Panc1 (cell line): ENCODE data around the gene MACROD1.

Experiments used
- CTCF ChIP-seq: fragments of 450-650 bp; IDR thresholded peaks from 2 replicates; pipeline ENCODE4 v1.5.1; 2017; ENCODE audit warnings: mild to moderate bottlenecking
- POLR2AphosphoS5 ChIP-seq: IDR thresholded peaks from 2 replicates; pipeline ENCODE4 v1.6.1; 2012; ENCODE audit warnings: mild to moderate bottlenecking, low read depth, low read length, moderate library complexity
- SIN3A ChIP-seq: IDR thresholded peaks from 2 replicates; pipeline ENCODE4 v1.6.1; 2012; ENCODE audit warnings: low read depth, mild to moderate bottlenecking, low read length, moderate library complexity, borderline replicate concordance; ENCODE audit not compliant: insufficient read depth
- TCF7L2 ChIP-seq: IDR thresholded peaks from 2 replicates; pipeline ENCODE4 v1.6.1; 2011; ENCODE audit warnings: mild to moderate bottlenecking, low read depth, low read length, inconsistent platforms
- TF ChIP-seq, protein P1 (sequence below), 2 experiments: IDR thresholded peaks; 2 replicates each; pipeline ENCODE4 v1.6.1; 2011 to 2012; ENCODE audit warnings: low read depth in 2 of 2, control low read depth in 1 of 2, low read length in 1 of 2, mild to moderate bottlenecking in 1 of 2, moderate library complexity in 1 of 2; ENCODE audit not compliant: insufficient read depth in 1 of 2

DNA sequence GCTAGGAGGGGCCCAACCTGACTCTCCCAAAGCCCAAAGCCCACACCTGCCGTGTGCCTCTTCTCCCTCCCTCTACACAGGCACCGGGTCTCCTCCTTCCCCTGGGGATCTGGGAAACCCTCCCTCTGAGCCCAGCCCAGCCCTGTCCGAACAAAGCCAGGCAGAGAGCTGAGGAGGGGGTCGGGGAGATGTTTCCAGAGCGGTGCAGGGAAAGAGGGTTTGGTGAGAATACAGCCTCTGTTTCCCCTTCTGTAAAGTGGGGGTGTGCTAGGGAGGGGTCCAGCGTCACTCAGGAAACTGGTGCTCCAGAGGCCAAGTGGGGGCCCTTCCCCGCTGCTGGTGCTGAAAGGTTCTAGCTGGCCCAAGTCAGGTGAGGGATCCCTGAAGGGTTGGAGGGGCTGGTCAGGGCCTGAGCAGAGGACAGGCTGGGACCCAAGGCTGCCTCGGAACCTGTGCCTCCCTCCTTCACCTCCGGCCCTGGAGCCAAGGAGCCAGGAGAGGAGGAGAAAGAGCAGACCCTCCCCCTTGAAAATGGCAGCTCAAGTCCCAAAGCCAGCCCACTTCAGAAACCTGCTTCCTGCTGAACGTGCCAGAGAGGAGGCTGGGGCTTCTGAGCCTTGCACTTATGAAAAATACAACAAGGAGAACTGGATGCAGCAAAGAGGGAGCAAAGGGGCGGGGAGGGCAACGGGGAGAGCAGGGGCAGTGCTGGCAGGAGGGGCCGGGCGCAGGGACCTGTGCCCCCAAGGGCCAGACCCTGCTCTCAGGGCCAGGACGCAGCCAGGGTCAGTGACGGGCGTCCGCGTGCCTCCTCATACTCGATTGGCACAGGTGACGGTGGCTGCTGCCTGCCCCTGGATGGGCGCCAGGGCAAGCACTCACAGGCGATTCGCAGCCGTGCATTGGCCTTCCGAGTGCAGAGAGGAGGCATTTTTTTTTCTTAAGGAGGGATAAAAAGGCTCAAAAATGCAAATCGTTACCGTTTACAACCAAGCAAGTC is 43.2 kb downstream of the MACROD1 start:
- no peak for TF ChIP-seq CTCF
- TF ChIP-seq POLR2AphosphoS5 = no peak
- TF ChIP-seq, protein P1, sequence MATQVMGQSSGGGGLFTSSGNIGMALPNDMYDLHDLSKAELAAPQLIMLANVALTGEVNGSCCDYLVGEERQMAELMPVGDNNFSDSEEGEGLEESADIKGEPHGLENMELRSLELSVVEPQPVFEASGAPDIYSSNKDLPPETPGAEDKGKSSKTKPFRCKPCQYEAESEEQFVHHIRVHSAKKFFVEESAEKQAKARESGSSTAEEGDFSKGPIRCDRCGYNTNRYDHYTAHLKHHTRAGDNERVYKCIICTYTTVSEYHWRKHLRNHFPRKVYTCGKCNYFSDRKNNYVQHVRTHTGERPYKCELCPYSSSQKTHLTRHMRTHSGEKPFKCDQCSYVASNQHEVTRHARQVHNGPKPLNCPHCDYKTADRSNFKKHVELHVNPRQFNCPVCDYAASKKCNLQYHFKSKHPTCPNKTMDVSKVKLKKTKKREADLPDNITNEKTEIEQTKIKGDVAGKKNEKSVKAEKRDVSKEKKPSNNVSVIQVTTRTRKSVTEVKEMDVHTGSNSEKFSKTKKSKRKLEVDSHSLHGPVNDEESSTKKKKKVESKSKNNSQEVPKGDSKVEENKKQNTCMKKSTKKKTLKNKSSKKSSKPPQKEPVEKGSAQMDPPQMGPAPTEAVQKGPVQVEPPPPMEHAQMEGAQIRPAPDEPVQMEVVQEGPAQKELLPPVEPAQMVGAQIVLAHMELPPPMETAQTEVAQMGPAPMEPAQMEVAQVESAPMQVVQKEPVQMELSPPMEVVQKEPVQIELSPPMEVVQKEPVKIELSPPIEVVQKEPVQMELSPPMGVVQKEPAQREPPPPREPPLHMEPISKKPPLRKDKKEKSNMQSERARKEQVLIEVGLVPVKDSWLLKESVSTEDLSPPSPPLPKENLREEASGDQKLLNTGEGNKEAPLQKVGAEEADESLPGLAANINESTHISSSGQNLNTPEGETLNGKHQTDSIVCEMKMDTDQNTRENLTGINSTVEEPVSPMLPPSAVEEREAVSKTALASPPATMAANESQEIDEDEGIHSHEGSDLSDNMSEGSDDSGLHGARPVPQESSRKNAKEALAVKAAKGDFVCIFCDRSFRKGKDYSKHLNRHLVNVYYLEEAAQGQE (IDR thresholded peaks at IDR 0.05; ENCODE audit: insufficient read depth in 1 of 2, low read depth in 2 of 2, low read length in 1 of 2) = no peak
- no peak for TF ChIP-seq SIN3A
- TF ChIP-seq TCF7L2 = no peak
